HepG2 (cell line): ENCODE data around the gene DHRS12. TPM values are rescaled to one million over a fixed set of nuclear protein-coding genes. Genes with fewer than 3 reads are reported as not detected.

Experiments used
- ARNT ChIP-seq: fragments of 450-650 bp; IDR thresholded peaks from 2 replicates; pipeline ENCODE4 v1.6.1; 2017
- EZH2 ChIP-seq: conservative IDR thresholded peaks from 2 replicates; pipeline ENCODE4 v1.6.1; 2012; ENCODE audit warnings: mild to moderate bottlenecking, low read depth, low read length, moderate library complexity
- GFI1 ChIP-seq: sonication (generic); formaldehyde crosslinking; IDR thresholded peaks from 2 replicates; pipeline ENCODE4 v1.5.0; 2020; ENCODE audit warnings: missing genetic modification reagents, mild to moderate bottlenecking, borderline replicate concordance
- GTF3A ChIP-seq: sonication (generic); formaldehyde crosslinking; conservative IDR thresholded peaks from 2 replicates; pipeline ENCODE4 v1.4.0; 2020; ENCODE audit warnings: mild to moderate bottlenecking, missing genetic modification reagents
- MED13 ChIP-seq: sonication (generic); formaldehyde crosslinking; IDR thresholded peaks from 2 replicates; pipeline ENCODE4 v1.5.0; 2020; ENCODE audit warnings: missing genetic modification reagents
- MEF2D ChIP-seq: sonication (generic); formaldehyde crosslinking; IDR thresholded peaks from 2 replicates; pipeline ENCODE4 v1.5.1; 2020; ENCODE audit warnings: mild to moderate bottlenecking, missing genetic modification reagents
- NCOR1 ChIP-seq: fragments of 200-600 bp; sonication (generic); IDR thresholded peaks from 2 replicates; pipeline ENCODE4 v1.7.0; 2017; ENCODE audit warnings: antibody characterized with exemption, low read length, borderline replicate concordance
- NFYB ChIP-seq: sonication (generic); formaldehyde crosslinking; IDR thresholded peaks from 2 replicates; pipeline ENCODE4 v1.4.0; 2020; ENCODE audit warnings: missing genetic modification reagents
- PHF21A ChIP-seq: sonication (generic); formaldehyde crosslinking; IDR thresholded peaks from 2 replicates; pipeline ENCODE4 v1.5.0; 2020; ENCODE audit warnings: mild to moderate bottlenecking, missing genetic modification reagents
- RBM22 ChIP-seq: fragments of 200-400 bp; formaldehyde crosslinking; optimal IDR thresholded peaks from 2 replicates; pipeline ENCODE3; 2017; ENCODE audit warnings: mild to moderate bottlenecking, low read length, moderate library complexity
- SP140L ChIP-seq: sonication (generic); formaldehyde crosslinking; IDR thresholded peaks from 2 replicates; pipeline ENCODE4 v1.4.0; 2020; ENCODE audit warnings: missing genetic modification reagents, borderline replicate concordance
- SRSF1 ChIP-seq: fragments of 200-400 bp; formaldehyde crosslinking; optimal IDR thresholded peaks from 2 replicates; pipeline ENCODE3; 2017; ENCODE audit warnings: mild to moderate bottlenecking, low read depth, low read length, moderate library complexity
- ZFP37 ChIP-seq: sonication (generic); formaldehyde crosslinking; IDR thresholded peaks from 2 replicates; pipeline ENCODE4 v1.4.0; 2020; ENCODE audit warnings: missing genetic modification reagents, borderline replicate concordance
- ZMYM3 ChIP-seq: sonication (generic); formaldehyde crosslinking; IDR thresholded peaks from 2 replicates; pipeline ENCODE4 v1.5.1; 2020; ENCODE audit warnings: mild to moderate bottlenecking, missing genetic modification reagents
- ZNF143 ChIP-seq: sonication (generic); formaldehyde crosslinking; IDR thresholded peaks from 2 replicates; pipeline ENCODE4 v1.4.0; 2020; ENCODE audit warnings: missing genetic modification reagents
- ZNF253 ChIP-seq: sonication (generic); formaldehyde crosslinking; IDR thresholded peaks from 2 replicates; pipeline ENCODE4 v1.8.0; 2022; ENCODE audit warnings: mild to moderate bottlenecking, missing genetic modification reagents, borderline replicate concordance
- ZNF562 ChIP-seq: sonication (generic); formaldehyde crosslinking; IDR thresholded peaks from 2 replicates; pipeline ENCODE4 v1.8.0; 2022; ENCODE audit warnings: missing genetic modification reagents, borderline replicate concordance
- ZNF609 ChIP-seq: sonication (generic); formaldehyde crosslinking; IDR thresholded peaks from 2 replicates; pipeline ENCODE4 v1.4.0; 2020; ENCODE audit warnings: mild to moderate bottlenecking, missing genetic modification reagents, borderline replicate concordance
- ZNF737 ChIP-seq: sonication (generic); formaldehyde crosslinking; IDR thresholded peaks from 2 replicates; pipeline ENCODE4 v1.5.0; 2020; ENCODE audit warnings: missing genetic modification reagents, mild to moderate bottlenecking, borderline replicate concordance
- polyA plus RNA-seq, 8 experiments: library from polyadenylated mRNA; depleted of rRNA in 3 of 8; stranded (reverse) in 7 of 8; unstranded in 1 of 8; fragments of >200 nt; fragmentation: Illumina TruSeq in 4 of 8; extraction: Trizol in 4 of 8; gene quantifications; 2 replicates each; pipeline versions ENCODE4 v1.2.1 to v1.2.3, GENCODE V29; 2011 to 2016; ENCODE audit warnings: low read depth in 4 of 8, missing spikeins in 1 of 8, mixed read lengths in 1 of 8; ENCODE audit not compliant: insufficient read depth in 1 of 8
- total RNA-seq, 5 experiments: library from RNA; depleted of rRNA; stranded (reverse); fragments of >200 nt; fragmentation: Illumina TruSeq; extraction: Trizol; gene quantifications; 2 replicates each; pipeline ENCODE4 v1.2.3, GENCODE V29; 2016; ENCODE audit warnings: low read depth in 1 of 5
- TF ChIP-seq, protein P1 (sequence below): sonication (generic); formaldehyde crosslinking; IDR thresholded peaks from 2 replicates; pipeline ENCODE4 v1.5.0; 2020; ENCODE audit warnings: missing genetic modification reagents
- TF ChIP-seq, protein P2 (sequence below): sonication (generic); formaldehyde crosslinking; IDR thresholded peaks from 2 replicates; pipeline ENCODE4 v1.4.0; 2020; ENCODE audit warnings: missing genetic modification reagents
- TF ChIP-seq, protein P3 (sequence below): IDR thresholded peaks from 2 replicates; pipeline ENCODE4 v1.6.1; 2016; ENCODE audit warnings: control low read depth

The DHRS12 gene
- total and polyA plus RNA-seq, 2 of the 13 experiments (the other 11 are each of a cell fraction or from before 2014, with no cell fraction given): 7.2 to 8.4 TPM

DNA sequence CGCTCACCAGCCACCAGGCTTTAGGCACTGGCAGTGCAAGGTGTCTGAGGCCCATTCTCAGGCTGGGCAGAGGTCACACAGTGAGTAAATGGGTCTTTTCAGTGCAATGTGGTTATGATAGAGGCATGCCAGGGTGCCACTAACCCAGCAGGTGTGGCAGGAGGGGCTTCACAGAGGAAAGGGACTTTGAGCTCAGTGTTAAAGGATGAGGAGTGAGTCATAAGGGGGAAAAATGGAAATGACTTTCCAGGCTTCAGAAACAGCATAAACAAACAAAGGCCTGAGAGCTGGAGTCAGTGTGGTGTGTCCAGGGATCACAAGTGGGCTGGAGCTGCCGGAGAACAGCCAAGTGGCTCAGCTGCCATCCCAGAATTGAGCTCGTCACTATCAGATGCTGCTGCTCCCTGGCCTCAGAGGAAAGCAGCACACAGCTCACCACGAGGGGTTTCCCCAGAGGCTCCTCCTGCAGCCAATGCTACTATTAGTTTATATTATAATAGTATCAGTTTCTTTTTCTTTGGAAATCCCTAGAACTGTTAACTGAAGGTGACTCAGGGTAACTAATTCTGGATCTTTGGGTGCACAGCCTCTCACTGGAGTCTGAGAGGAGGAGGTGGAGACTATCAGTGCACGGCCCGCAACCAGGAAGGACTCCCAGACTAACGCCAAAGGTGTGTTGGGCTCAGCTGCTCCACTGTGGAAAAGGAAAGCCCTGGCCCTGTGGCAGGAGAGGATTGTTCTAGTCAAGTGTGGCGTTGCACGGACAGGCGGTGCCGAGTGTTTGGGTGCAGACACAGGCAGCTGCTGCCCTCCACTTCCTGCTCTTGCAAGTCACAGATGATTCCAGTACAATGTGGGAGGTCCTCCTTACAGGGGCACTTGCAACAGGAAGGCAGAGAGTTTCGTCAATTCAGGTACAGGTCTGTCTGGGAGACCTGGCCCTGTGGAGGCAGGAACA lies 39.5 kb downstream of the DHRS12 start (continued):
- TF ChIP-seq ZNF609 (CRISPR knock-in tag): peak; percentile 47; the same call in 1 of the 2 replicates
- TF ChIP-seq, protein P1, sequence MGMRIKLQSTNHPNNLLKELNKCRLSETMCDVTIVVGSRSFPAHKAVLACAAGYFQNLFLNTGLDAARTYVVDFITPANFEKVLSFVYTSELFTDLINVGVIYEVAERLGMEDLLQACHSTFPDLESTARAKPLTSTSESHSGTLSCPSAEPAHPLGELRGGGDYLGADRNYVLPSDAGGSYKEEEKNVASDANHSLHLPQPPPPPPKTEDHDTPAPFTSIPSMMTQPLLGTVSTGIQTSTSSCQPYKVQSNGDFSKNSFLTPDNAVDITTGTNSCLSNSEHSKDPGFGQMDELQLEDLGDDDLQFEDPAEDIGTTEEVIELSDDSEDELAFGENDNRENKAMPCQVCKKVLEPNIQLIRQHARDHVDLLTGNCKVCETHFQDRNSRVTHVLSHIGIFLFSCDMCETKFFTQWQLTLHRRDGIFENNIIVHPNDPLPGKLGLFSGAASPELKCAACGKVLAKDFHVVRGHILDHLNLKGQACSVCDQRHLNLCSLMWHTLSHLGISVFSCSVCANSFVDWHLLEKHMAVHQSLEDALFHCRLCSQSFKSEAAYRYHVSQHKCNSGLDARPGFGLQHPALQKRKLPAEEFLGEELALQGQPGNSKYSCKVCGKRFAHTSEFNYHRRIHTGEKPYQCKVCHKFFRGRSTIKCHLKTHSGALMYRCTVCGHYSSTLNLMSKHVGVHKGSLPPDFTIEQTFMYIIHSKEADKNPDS (CRISPR knock-in tag): no peak
- TF ChIP-seq MEF2D: no peak
- no peak for TF ChIP-seq ZNF562
- TF ChIP-seq RBM22: peak; percentile 86
- TF ChIP-seq, protein P2, sequence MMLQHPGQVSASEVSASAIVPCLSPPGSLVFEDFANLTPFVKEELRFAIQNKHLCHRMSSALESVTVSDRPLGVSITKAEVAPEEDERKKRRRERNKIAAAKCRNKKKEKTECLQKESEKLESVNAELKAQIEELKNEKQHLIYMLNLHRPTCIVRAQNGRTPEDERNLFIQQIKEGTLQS (CRISPR knock-in tag): peak; percentile 86
- TF ChIP-seq MED13: no peak
- TF ChIP-seq GFI1 (CRISPR knock-in tag): no peak
- no peak for TF ChIP-seq ZNF737 (CRISPR knock-in tag)
- TF ChIP-seq ZNF253 (CRISPR knock-in tag): no peak
- no peak for TF ChIP-seq SRSF1
- no peak for TF ChIP-seq NFYB (CRISPR knock-in tag)
- TF ChIP-seq ZFP37 (CRISPR knock-in tag): no peak
- peak; percentile 51; the same call in 1 of the 2 replicates for TF ChIP-seq PHF21A
- TF ChIP-seq ARNT: no peak
- TF ChIP-seq NCOR1: peak; percentile 74
- TF ChIP-seq ZNF143: no peak
- TF ChIP-seq GTF3A (CRISPR knock-in tag): no peak
- no peak for TF ChIP-seq EZH2
- no peak for TF ChIP-seq SP140L (CRISPR knock-in tag)
- TF ChIP-seq ZMYM3 (CRISPR knock-in tag): peak; percentile 45; the same call in 1 of the 2 replicates
- TF ChIP-seq, protein P3, sequence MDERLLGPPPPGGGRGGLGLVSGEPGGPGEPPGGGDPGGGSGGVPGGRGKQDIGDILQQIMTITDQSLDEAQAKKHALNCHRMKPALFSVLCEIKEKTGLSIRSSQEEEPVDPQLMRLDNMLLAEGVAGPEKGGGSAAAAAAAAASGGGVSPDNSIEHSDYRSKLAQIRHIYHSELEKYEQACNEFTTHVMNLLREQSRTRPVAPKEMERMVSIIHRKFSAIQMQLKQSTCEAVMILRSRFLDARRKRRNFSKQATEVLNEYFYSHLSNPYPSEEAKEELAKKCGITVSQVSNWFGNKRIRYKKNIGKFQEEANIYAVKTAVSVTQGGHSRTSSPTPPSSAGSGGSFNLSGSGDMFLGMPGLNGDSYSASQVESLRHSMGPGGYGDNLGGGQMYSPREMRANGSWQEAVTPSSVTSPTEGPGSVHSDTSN (CRISPR knock-in tag): no peak
